Endothelial cell of umbilical vein (primary cell): ENCODE data around the gene CEBPB. TPM values are rescaled to one million over a fixed set of nuclear protein-coding genes. Genes with fewer than 3 reads are reported as not detected.

Experiments
- BruUV-seq: library from RNA; stranded (reverse); fragments of 400-500 nt; replicated peaks from 2 replicates; lab custom pipeline; 2021; lab: Mats Ljungman, UMichigan
- CTCF ChIA-PET: fragments of 300-600, 350-600 bp; sonication (Branson Sonifier 250); formaldehyde crosslinking; loops from one replicate; lab custom pipeline; 2021; ENCODE audit warnings: antibody characterized with exemption, inconsistent platforms; lab: Charles Lee
- POLR2A ChIA-PET: fragments of 300-600, 350-600 bp; sonication (Branson Sonifier 250); formaldehyde crosslinking; loops from one replicate; lab custom pipeline; 2021; ENCODE audit warnings: antibody characterized with exemption, inconsistent platforms; lab: Charles Lee
- DNase-seq: peaks from one replicate; pipeline ENCODE4 v3.0.0-alpha.2; 2011; ENCODE audit warnings: low read depth, low spot score
- FAIRE-seq: peaks from 2 replicates; lab custom pipeline; 2011; peaks lifted over from hg19 to GRCh38; lab: Jason Lieb, UNC
- H2AFZ ChIP-seq: 2 replicates; pipeline ENCODE4 v1.6.0; 2012; ENCODE audit warnings: low read depth, low read length, control low read depth, inconsistent platforms
- H3K27ac ChIP-seq: 2 replicates; pipeline ENCODE4 v1.5.1; 2011; ENCODE audit warnings: low read depth, mild to moderate bottlenecking, control low read depth, low read length, moderate library complexity; ENCODE audit not compliant: insufficient read depth
- H3K27me3 ChIP-seq, 2 experiments: 2 replicates each; pipeline versions ENCODE4 v1.6.0 to v1.6.1; 2011; ENCODE audit warnings: low read length in 2 of 2, mixed read lengths in 1 of 2; ENCODE audit not compliant: control insufficient read depth in 2 of 2, insufficient read depth in 2 of 2
- H3K36me3 ChIP-seq, 2 experiments: 2 replicates in 1 of 2; 3 replicates in 1 of 2; pipeline ENCODE4 v1.5.1; 2011; ENCODE audit warnings: low read length in 2 of 2, mild to moderate bottlenecking in 1 of 2, moderate library complexity in 1 of 2; ENCODE audit not compliant: control insufficient read depth in 2 of 2, insufficient read depth in 2 of 2; ENCODE audit errors: extremely low read depth in 1 of 2
- H3K4me1 ChIP-seq: 3 replicates; pipeline ENCODE4 v1.5.1; 2011; ENCODE audit warnings: mild to moderate bottlenecking, low read length; ENCODE audit not compliant: control insufficient read depth, insufficient read depth; ENCODE audit errors: extremely low read depth
- H3K4me2 ChIP-seq: 2 replicates; pipeline ENCODE4 v1.6.1; 2011; ENCODE audit warnings: low read length, control low read depth, mixed read lengths; ENCODE audit not compliant: insufficient read depth
- H3K4me3 ChIP-seq, 3 experiments: fragments of 200-600 bp in 1 of 3; sonication (generic), shearing (Covaris generic) in 1 of 3; replicated peaks in 1 of 3; 2 replicates each; pipeline ENCODE4 v1.5.1; 2011 to 2016; ENCODE audit warnings: control low read depth in 3 of 3, low read length in 3 of 3, mild to moderate bottlenecking in 2 of 3, inconsistent platforms in 1 of 3, low read depth in 1 of 3, moderate library complexity in 1 of 3; ENCODE audit not compliant: insufficient read depth in 1 of 3
- H3K79me2 ChIP-seq: 2 replicates; pipeline ENCODE4 v1.6.0; 2012; ENCODE audit warnings: low read length, inconsistent platforms; ENCODE audit not compliant: control insufficient read depth, insufficient read depth
- H3K9ac ChIP-seq: replicated peaks from 2 replicates; pipeline ENCODE3; 2011; ENCODE audit warnings: low read length, control low read depth; ENCODE audit not compliant: insufficient read depth; ENCODE audit errors: extremely low read depth
- H3K9me1 ChIP-seq: replicated peaks from 3 replicates; pipeline ENCODE4 v1.6.0; 2011; ENCODE audit warnings: mild to moderate bottlenecking, low read length; ENCODE audit not compliant: control insufficient read depth, insufficient read depth; ENCODE audit errors: extremely low read depth
- H3K9me3 ChIP-seq: replicated peaks from 2 replicates; pipeline ENCODE4 v1.5.1; 2012; ENCODE audit warnings: low read length, inconsistent platforms; ENCODE audit not compliant: control insufficient read depth, insufficient read depth
- H4K20me1 ChIP-seq: replicated peaks from 2 replicates; pipeline ENCODE3; 2011; ENCODE audit warnings: mild to moderate bottlenecking, low read length; ENCODE audit not compliant: control insufficient read depth, insufficient read depth; ENCODE audit errors: extremely low read depth
- EZH2 ChIP-seq: IDR thresholded peaks from 2 replicates; pipeline ENCODE4 v1.6.1; 2012; ENCODE audit warnings: borderline replicate concordance, low read depth, mild to moderate bottlenecking, moderate library complexity, low read length, inconsistent platforms; ENCODE audit not compliant: severe bottlenecking
- FOS ChIP-seq: IDR thresholded peaks from 2 replicates; pipeline ENCODE4 v1.6.1; 2011; ENCODE audit warnings: mild to moderate bottlenecking, low read length, moderate library complexity, borderline replicate concordance; ENCODE audit not compliant: insufficient read depth
- GATA2 ChIP-seq: IDR thresholded peaks from 2 replicates; pipeline ENCODE4 v1.7.0; 2011; ENCODE audit warnings: low read depth, mild to moderate bottlenecking, moderate library complexity, mixed read lengths, low read length; ENCODE audit not compliant: insufficient read length, insufficient read depth
- JUN ChIP-seq: IDR thresholded peaks from 2 replicates; pipeline ENCODE4 v1.6.1; 2011; ENCODE audit warnings: borderline replicate concordance, low read depth; ENCODE audit not compliant: insufficient read length, insufficient read depth
- MAX ChIP-seq: IDR thresholded peaks from 2 replicates; pipeline ENCODE4 v1.6.1; 2011; ENCODE audit not compliant: insufficient read depth, insufficient read length
- MYC ChIP-seq: IDR thresholded peaks from one replicate; pipeline ENCODE4 v1.6.1; 2011; ENCODE audit warnings: mild to moderate bottlenecking, low read depth, low read length
- POLR2A ChIP-seq: IDR thresholded peaks from 2 replicates; pipeline ENCODE4 v1.6.1; 2012; ENCODE audit warnings: low read depth, mild to moderate bottlenecking, control low read depth, low read length
- POLR2AphosphoS5 ChIP-seq: IDR thresholded peaks from 2 replicates; pipeline ENCODE4 v1.6.1; 2012; ENCODE audit warnings: low read depth, mild to moderate bottlenecking, control low read depth, low read length, moderate library complexity; ENCODE audit not compliant: insufficient read depth
- dilution Hi-C: fragments of 300-500 bp; cut with MboI; formaldehyde crosslinking; loops from one replicate; pipeline ENCODE4 v1.15.0; 2019; ENCODE audit warnings: low sequenced_read_pairs; ENCODE audit not compliant: extremely low pct_ligation_motif_present
- intact Hi-C: fragments of 100-400 bp; cut with micrococcal nuclease; formaldehyde crosslinking; loops from one replicate; pipeline ENCODE4 v1.10.0; 2022
- polyA plus RNA-seq, 4 experiments: library from polyadenylated mRNA; depleted of rRNA in 3 of 4; stranded (reverse) in 3 of 4; unstranded in 1 of 4; fragments of >200 nt; gene quantifications; 2 replicates each; pipeline versions ENCODE4 v1.2.1 to v1.2.3, GENCODE V29; 2011 to 2012; ENCODE audit warnings: missing spikeins in 1 of 4
- total RNA-seq: library from RNA; stranded (reverse); gene quantifications from 2 replicates; pipeline ENCODE4 v1.2.3, GENCODE V29; 2021
- TF ChIP-seq, protein P1 (sequence below), 2 donors: IDR thresholded peaks; 1 replicate in 1 of 2; 2 replicates in 1 of 2; pipeline ENCODE4 v1.5.1; 2011; ENCODE audit warnings: low read length in 2 of 2, mild to moderate bottlenecking in 2 of 2, moderate library complexity in 2 of 2, control low read depth in 1 of 2, inconsistent platforms in 1 of 2, low read depth in 1 of 2; ENCODE audit not compliant: insufficient read depth in 1 of 2; ENCODE audit errors: extremely low read depth in 1 of 2

CEBPB gene
- total and polyA plus RNA-seq, 2 donors (not counting 3 experiments of a cell fraction or from before 2014, with no cell fraction given) = 3.7 to 11.4 TPM

DNA sequence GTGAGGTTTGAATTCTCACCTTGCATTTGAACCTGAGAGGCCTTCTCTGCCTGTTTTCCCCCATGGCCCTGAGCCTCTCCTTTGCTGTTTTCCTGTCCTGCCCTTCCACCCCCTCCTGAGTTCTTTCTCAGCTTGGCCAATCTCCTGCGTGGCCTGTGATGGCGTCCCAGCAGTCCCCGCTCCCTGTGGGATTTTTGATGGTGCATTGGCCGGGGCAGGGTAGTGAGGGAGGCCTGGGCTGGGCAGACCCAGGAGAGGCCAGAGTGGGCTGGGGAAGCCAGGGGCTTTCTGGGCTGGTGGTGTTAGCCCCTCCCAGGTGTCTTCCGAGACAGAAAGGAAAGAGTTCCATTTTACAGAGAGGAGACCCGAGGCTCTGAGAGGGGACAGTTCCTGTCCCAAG is 6.3 kb downstream of the CEBPB start:
- H3K36me3 ChIP-seq = no peaks in the 10 kb centered on the region
- DNase-seq (no peak), FAIRE-seq (no peak)
- intact Hi-C loops (no loop called here), dilution Hi-C loops (no loop called here)
- H2AFZ ChIP-seq = no peak overlapping the region
- no peak overlapping the region for H3K27ac ChIP-seq
- H3K79me2 ChIP-seq = peaks cover 11% of the 10 kb centered on the region
- H3K4me2 ChIP-seq = no peak overlapping the region
- BruUV-seq = no TSS peak
- ChIA-PET CTCF (interaction anchor here (1.1 kb wide), 1 partner anchor 267 kb away, joined by 4 read pairs; no protein-coding TSS in a partner anchor), POLR2A (no interaction called here)
- no peaks in the 10 kb centered on the region for H3K9me1 ChIP-seq
- H3K9ac ChIP-seq = no peak overlapping the region
- no peak overlapping the region for H3K4me3 ChIP-seq
- no peaks in the 10 kb centered on the region for H3K27me3 ChIP-seq
- no peak for TF ChIP-seq JUN
- TF ChIP-seq, protein P1, sequence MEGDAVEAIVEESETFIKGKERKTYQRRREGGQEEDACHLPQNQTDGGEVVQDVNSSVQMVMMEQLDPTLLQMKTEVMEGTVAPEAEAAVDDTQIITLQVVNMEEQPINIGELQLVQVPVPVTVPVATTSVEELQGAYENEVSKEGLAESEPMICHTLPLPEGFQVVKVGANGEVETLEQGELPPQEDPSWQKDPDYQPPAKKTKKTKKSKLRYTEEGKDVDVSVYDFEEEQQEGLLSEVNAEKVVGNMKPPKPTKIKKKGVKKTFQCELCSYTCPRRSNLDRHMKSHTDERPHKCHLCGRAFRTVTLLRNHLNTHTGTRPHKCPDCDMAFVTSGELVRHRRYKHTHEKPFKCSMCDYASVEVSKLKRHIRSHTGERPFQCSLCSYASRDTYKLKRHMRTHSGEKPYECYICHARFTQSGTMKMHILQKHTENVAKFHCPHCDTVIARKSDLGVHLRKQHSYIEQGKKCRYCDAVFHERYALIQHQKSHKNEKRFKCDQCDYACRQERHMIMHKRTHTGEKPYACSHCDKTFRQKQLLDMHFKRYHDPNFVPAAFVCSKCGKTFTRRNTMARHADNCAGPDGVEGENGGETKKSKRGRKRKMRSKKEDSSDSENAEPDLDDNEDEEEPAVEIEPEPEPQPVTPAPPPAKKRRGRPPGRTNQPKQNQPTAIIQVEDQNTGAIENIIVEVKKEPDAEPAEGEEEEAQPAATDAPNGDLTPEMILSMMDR (IDR thresholded peaks at IDR 0.05; ENCODE audit: extremely low read depth in 1 of 2, insufficient read depth in 1 of 2, low read depth in 1 of 2, low read length in 2 of 2) = no peak
- TF ChIP-seq FOS = no peak
- no peak for TF ChIP-seq POLR2A
- TF ChIP-seq EZH2 = no peak
- TF ChIP-seq MYC = no peak
- no peak for TF ChIP-seq MAX
- TF ChIP-seq GATA2 = no peak
- no peak for TF ChIP-seq POLR2AphosphoS5
- H3K9me3 ChIP-seq = no peaks in the 10 kb centered on the region
- peaks cover 12% of the 10 kb centered on the region for H3K4me1 ChIP-seq
- no peaks in the 10 kb centered on the region for H4K20me1 ChIP-seq
